ENCODE data around the gene MARVELD2.

The MARVELD2 gene

DNA sequence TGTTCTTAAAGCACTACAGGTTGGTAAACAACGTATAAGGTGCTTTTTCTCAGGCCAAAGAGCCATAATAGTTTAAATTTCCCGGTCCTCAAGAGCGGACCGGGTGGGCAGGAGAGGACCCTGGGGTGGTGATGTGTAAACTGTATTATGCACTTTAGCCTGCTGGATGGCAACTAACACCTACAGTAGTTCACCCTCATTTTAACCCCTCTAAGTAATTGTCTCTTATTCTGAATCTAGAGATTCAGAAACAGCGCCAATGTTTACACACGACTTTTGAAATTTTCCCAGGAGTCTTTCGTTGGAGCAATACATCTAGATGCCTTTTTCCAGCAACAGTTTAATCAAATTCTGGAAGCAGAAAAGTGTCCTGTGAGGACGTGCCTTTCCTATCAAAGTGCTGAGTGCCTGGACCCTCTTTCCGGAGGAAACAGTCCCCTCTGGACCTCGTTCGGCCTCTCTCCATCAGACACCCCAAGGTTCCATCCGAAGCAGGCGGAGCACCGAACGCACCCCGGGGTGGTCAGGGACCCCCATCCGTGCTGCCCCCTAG, 77.0 kb downstream of the MARVELD2 start:
- H3K9me3 ChIP-seq (ENCODE audit: insufficient read depth, low read length), result no peaks in the 10 kb centered on the region
- TF ChIP-seq, protein P1, sequence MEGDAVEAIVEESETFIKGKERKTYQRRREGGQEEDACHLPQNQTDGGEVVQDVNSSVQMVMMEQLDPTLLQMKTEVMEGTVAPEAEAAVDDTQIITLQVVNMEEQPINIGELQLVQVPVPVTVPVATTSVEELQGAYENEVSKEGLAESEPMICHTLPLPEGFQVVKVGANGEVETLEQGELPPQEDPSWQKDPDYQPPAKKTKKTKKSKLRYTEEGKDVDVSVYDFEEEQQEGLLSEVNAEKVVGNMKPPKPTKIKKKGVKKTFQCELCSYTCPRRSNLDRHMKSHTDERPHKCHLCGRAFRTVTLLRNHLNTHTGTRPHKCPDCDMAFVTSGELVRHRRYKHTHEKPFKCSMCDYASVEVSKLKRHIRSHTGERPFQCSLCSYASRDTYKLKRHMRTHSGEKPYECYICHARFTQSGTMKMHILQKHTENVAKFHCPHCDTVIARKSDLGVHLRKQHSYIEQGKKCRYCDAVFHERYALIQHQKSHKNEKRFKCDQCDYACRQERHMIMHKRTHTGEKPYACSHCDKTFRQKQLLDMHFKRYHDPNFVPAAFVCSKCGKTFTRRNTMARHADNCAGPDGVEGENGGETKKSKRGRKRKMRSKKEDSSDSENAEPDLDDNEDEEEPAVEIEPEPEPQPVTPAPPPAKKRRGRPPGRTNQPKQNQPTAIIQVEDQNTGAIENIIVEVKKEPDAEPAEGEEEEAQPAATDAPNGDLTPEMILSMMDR (IDR thresholded peaks at IDR 0.05; ENCODE audit: low read depth, low read length), result no peak
- TF ChIP-seq EZH2phosphoT487 (IDR thresholded peaks at IDR 0.05; ENCODE audit: low read depth), result no peak
- H3K9ac ChIP-seq (ENCODE audit: low read length), result no peak overlapping the region
- H3K4me1 ChIP-seq (ENCODE audit: low read length), result no peaks in the 10 kb centered on the region
- H3K27me3 ChIP-seq (ENCODE audit: low read depth, low read length), result no peaks in the 10 kb centered on the region
- no peaks in the 10 kb centered on the region for H3K79me2 ChIP-seq (ENCODE audit: low read length)
- no peaks in the 10 kb centered on the region for H4K20me1 ChIP-seq (ENCODE audit: insufficient read depth, low read length)
- no peak overlapping the region for H2AFZ ChIP-seq (ENCODE audit: low read depth, low read length)
- peak overlapping the region; percentile 59; the same call in 1 of the 2 replicates for H3K4me2 ChIP-seq (ENCODE audit: low read length)
- no peaks in the 10 kb centered on the region for H3K36me3 ChIP-seq (replicated peaks; ENCODE audit: low read depth, low read length)
- H3K4me3 ChIP-seq (ENCODE audit: low read length), result peak overlapping the region; percentile 73
- no peak overlapping the region for H3K27ac ChIP-seq (ENCODE audit: low read length)

GRCh38 chr5:69492391-69492922, 77.5 kb downstream of the MARVELD2 start, which contains the start of gene OCLN:
OCLN (plus strand) TSS chr5:69492790; CDS start chr5:69504245, 11,455 bp downstream.
- TF ChIP-seq, protein P1 (IDR thresholded peaks at IDR 0.05; ENCODE audit: low read depth, low read length), result no peak
- TF ChIP-seq EZH2phosphoT487 (IDR thresholded peaks at IDR 0.05; ENCODE audit: low read depth), result no peak
- no peaks in the 10 kb centered on the region for H3K36me3 ChIP-seq (replicated peaks; ENCODE audit: low read depth, low read length)
- no peaks in the 10 kb centered on the region for H3K27me3 ChIP-seq (ENCODE audit: low read depth, low read length)
- no peaks in the 10 kb centered on the region for H4K20me1 ChIP-seq (ENCODE audit: insufficient read depth, low read length)
- H3K4me3 ChIP-seq (ENCODE audit: low read length), result peak within 1 kb of the TSS; percentile 73
- peak within 1 kb of the TSS; percentile 10; the same call in 1 of the 2 replicates for H3K9ac ChIP-seq (ENCODE audit: low read length)
- no peaks in the 10 kb centered on the region for H3K4me1 ChIP-seq (ENCODE audit: low read length)
- peak within 1 kb of the TSS; percentile 59 for H3K4me2 ChIP-seq (ENCODE audit: low read length)
- no peak within 1 kb of the TSS for H2AFZ ChIP-seq (ENCODE audit: low read depth, low read length)
- no peak within 1 kb of the TSS for H3K27ac ChIP-seq (ENCODE audit: low read length)
- H3K9me3 ChIP-seq (ENCODE audit: insufficient read depth, low read length), result no peaks in the 10 kb centered on the region
- no peaks in the 10 kb centered on the region for H3K79me2 ChIP-seq (ENCODE audit: low read length)

DNA sequence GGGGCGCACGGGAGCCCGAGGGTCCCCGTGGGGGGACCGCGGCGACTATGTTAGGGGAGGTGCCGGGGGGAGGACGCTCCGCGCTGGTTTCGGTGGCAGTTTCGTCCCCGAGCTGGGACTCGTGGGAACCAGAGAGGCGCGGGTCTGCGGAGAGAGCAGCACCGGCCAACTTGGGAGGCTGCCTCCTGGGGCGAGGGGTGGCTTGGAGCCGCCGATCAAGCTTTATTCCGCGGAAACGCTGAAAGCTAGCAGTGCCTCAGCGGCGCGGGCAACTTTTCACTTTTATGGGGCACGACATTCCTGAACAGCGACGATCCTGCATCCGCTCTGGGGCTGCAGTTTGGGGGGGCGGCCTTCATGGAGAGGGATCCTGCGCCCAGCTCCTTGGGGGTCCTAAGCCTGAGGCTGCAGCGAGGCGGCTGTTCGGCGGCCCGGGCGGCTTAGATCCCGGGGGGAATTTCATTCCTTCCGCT, 78.0 kb downstream of the MARVELD2 start:
- H3K27me3 ChIP-seq (ENCODE audit: low read depth, low read length), result no peaks in the 10 kb centered on the region
- no peaks in the 10 kb centered on the region for H3K36me3 ChIP-seq (replicated peaks; ENCODE audit: low read depth, low read length)
- H3K4me2 ChIP-seq (ENCODE audit: low read length), result peak overlapping the region; percentile 59
- TF ChIP-seq, protein P1 (IDR thresholded peaks at IDR 0.05; ENCODE audit: low read depth, low read length), result no peak
- no peak for TF ChIP-seq EZH2phosphoT487 (IDR thresholded peaks at IDR 0.05; ENCODE audit: low read depth)
- no peaks in the 10 kb centered on the region for H3K9me3 ChIP-seq (ENCODE audit: insufficient read depth, low read length)
- H4K20me1 ChIP-seq (ENCODE audit: insufficient read depth, low read length), result no peaks in the 10 kb centered on the region
- no peaks in the 10 kb centered on the region for H3K79me2 ChIP-seq (ENCODE audit: low read length)
- no peak overlapping the region for H3K27ac ChIP-seq (ENCODE audit: low read length)
- H3K9ac ChIP-seq (ENCODE audit: low read length), result peak overlapping the region; percentile 10; the same call in 1 of the 2 replicates
- no peaks in the 10 kb centered on the region for H3K4me1 ChIP-seq (ENCODE audit: low read length)
- peak overlapping the region; percentile 73 for H3K4me3 ChIP-seq (ENCODE audit: low read length)
- no peak overlapping the region for H2AFZ ChIP-seq (ENCODE audit: low read depth, low read length)

DNA sequence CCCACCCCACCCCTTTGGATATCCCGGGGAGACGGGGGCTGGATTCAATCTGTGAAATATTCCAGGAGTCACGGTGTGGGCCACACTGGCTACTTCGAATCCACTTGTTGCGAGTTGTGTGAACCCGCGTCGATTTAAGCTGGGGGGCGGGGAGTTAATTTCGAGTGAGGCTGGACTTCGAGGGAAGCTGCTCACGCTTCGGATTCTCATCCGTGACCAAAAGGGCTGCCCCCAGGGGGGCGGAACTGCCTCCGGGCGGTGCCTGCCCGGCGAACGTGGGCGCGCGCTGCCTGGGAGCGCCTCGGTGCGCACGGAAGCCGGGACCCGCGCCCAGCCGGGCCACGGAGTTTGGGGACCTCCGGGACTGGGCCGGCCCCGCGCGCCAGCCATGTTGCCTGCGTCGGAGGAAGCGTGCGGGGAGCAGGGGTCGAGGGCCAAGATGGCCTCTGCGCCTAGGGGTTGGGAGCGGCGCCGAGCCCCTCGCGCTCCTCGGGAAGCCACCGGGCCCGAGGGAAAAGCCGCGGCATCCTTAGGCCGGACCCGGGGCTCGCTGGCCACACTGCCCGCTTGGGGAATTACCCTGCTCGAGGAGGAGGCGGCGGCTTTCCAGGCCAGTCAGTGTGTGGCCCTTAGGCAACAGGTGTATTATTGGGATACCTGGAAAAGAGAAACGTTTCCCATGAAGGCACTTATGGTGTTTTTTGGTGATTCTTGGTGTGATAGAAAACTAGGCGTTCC, 78.6 kb downstream of the MARVELD2 start:
- Histone ChIP-seq H3K4me3 (ENCODE audit: low read length) (no peak overlapping the region), H3K79me2 (ENCODE audit: low read length) (no peaks in the 10 kb centered on the region), H3K9me3 (ENCODE audit: insufficient read depth, low read length) (no peaks in the 10 kb centered on the region), H3K27ac (ENCODE audit: low read length) (no peak overlapping the region), H3K4me1 (ENCODE audit: low read length) (no peaks in the 10 kb centered on the region), H3K4me2 (ENCODE audit: low read length) (peak overlapping the region; percentile 59; the same call in 1 of the 2 replicates), H2AFZ (ENCODE audit: low read depth, low read length) (no peak overlapping the region), H4K20me1 (ENCODE audit: insufficient read depth, low read length) (no peaks in the 10 kb centered on the region), H3K27me3 (ENCODE audit: low read depth, low read length) (no peaks in the 10 kb centered on the region), H3K36me3 (replicated peaks; ENCODE audit: low read depth, low read length) (no peaks in the 10 kb centered on the region), H3K9ac (ENCODE audit: low read length) (no peak overlapping the region)
- TF ChIP-seq, protein P1 (IDR thresholded peaks at IDR 0.05; ENCODE audit: low read depth, low read length), result no peak
